K562 (cell line): Measurements from ENCODE around the gene ADAMTS14. TPM values are rescaled to one million over a fixed set of nuclear protein-coding genes. Genes with fewer than 3 reads are reported as not detected.

Experiments
- ATAC-seq: fragments of 200-7000 bp; cut with Tn5 transposase; 3 replicates; pipeline ENCODE4 v1.9.1; 2020; ENCODE audit warnings: moderate library complexity
- BruUV-seq: library from RNA; stranded (reverse); fragments of 400-500 nt; replicated peaks from 2 replicates; lab custom pipeline; 2021; lab: Mats Ljungman, UMichigan
- CTCF ChIA-PET: fragments of 300-600 bp; formaldehyde crosslinking; extraction: SDS; loops from one replicate; lab custom pipeline; 2021; ENCODE audit warnings: low intra/inter-chr PET ratio; lab: Yijun Ruan, JAX
- POLR2A ChIA-PET: fragments of 300-600, 350-650 bp; sonication (Branson Sonifier 250); formaldehyde crosslinking; extraction: SDS; loops from one replicate; lab custom pipeline; 2021; ENCODE audit warnings: antibody characterized with exemption, inconsistent platforms; lab: Yijun Ruan, JAX
- DNase-seq, 4 experiments: peaks; one replicate each; pipeline versions ENCODE4 v3.0.0 to v3.0.0-alpha.2; 2011 to 2018; ENCODE audit warnings: low spot score in 3 of 4, mixed read lengths in 3 of 4; ENCODE audit errors: extremely low read depth in 1 of 4
- FAIRE-seq: peaks from 2 replicates; lab custom pipeline; 2011; peaks lifted over from hg19 to GRCh38; lab: Jason Lieb, UNC
- H2AFZ ChIP-seq: 2 replicates; pipeline ENCODE4 v1.6.0; 2011; ENCODE audit warnings: low read depth, low read length, control low read depth, inconsistent platforms
- H3K27ac ChIP-seq: fragments of 200-600 bp; 3 replicates; pipeline ENCODE4 v1.8.0; 2011; ENCODE audit warnings: low read depth, mild to moderate bottlenecking, control low read depth, inconsistent platforms, low read length, moderate library complexity, mixed read lengths; ENCODE audit errors: extremely low read depth
- H3K27me3 ChIP-seq, 2 experiments: fragments of 300-600 bp in 1 of 2; 2 replicates in 1 of 2; 3 replicates in 1 of 2; pipeline versions ENCODE4 v1.6.0 to v1.8.0; 2011; ENCODE audit warnings: inconsistent platforms in 2 of 2, low read length in 2 of 2, mild to moderate bottlenecking in 1 of 2, mixed read lengths in 1 of 2, moderate library complexity in 1 of 2; ENCODE audit not compliant: control insufficient read depth in 2 of 2, insufficient read depth in 2 of 2
- H3K36me3 ChIP-seq: fragments of 300-600 bp; 3 replicates; pipeline ENCODE4 v1.8.0; 2011; ENCODE audit warnings: mild to moderate bottlenecking, low read length, inconsistent platforms; ENCODE audit not compliant: control insufficient read depth, insufficient read depth
- H3K4me1 ChIP-seq, 2 experiments: fragments of 200-600 bp in 1 of 2; replicated peaks in 1 of 2; 2 replicates in 1 of 2; 3 replicates in 1 of 2; pipeline versions ENCODE4 v1.5.1 to v1.8.0; 2011; ENCODE audit warnings: inconsistent platforms in 2 of 2, low read length in 2 of 2, mild to moderate bottlenecking in 1 of 2, mixed read lengths in 1 of 2, moderate library complexity in 1 of 2; ENCODE audit not compliant: control insufficient read depth in 2 of 2, insufficient read depth in 2 of 2
- H3K4me2 ChIP-seq: 2 replicates; pipeline ENCODE4 v1.6.1; 2011; ENCODE audit warnings: low read length, control low read depth, inconsistent platforms, mixed read lengths; ENCODE audit not compliant: insufficient read depth
- H3K4me3 ChIP-seq: fragments of 200-600 bp; sonication (generic), shearing (Covaris generic); 2 replicates; pipeline ENCODE4 v1.5.1; 2016; ENCODE audit warnings: control low read depth, inconsistent platforms
- H3K79me2 ChIP-seq: fragments of 200-600 bp; 3 replicates; pipeline ENCODE4 v1.8.0; 2011; ENCODE audit warnings: low read length, inconsistent platforms; ENCODE audit not compliant: control insufficient read depth, insufficient read depth
- H3K9ac ChIP-seq, 2 experiments: 2 replicates each; pipeline versions ENCODE4 v1.6.0 to v1.6.1; 2011; ENCODE audit warnings: low read depth in 2 of 2, low read length in 2 of 2, control low read depth in 1 of 2, inconsistent platforms in 1 of 2, mild to moderate bottlenecking in 1 of 2, mixed read lengths in 1 of 2; ENCODE audit not compliant: insufficient read depth in 1 of 2
- H3K9me1 ChIP-seq: one replicate; pipeline ENCODE4 v1.6.0; 2011; ENCODE audit warnings: inconsistent platforms, mild to moderate bottlenecking, low read length, moderate library complexity; ENCODE audit not compliant: control insufficient read depth, insufficient read depth
- H3K9me3 ChIP-seq: replicated peaks from 2 replicates; pipeline ENCODE4 v1.5.1; 2011; ENCODE audit warnings: low read depth, low read length, inconsistent platforms; ENCODE audit not compliant: control insufficient read depth, insufficient read depth
- H4K20me1 ChIP-seq: replicated peaks from 2 replicates; pipeline ENCODE4 v1.6.1; 2011; ENCODE audit warnings: low read length, inconsistent platforms, mixed read lengths; ENCODE audit not compliant: control insufficient read depth, insufficient read depth
- FOSL1 ChIP-seq: fragments of 200-800 bp; sonication (Bioruptor generic); conservative IDR thresholded peaks from 2 replicates; pipeline ENCODE4 v1.6.1; 2016; ENCODE audit warnings: missing genetic modification characterization, missing compliant biosample characterization
- HDAC1 ChIP-seq, 2 experiments: fragments of 450-650 bp; IDR thresholded peaks; 2 replicates each; pipeline ENCODE4 v1.6.1; 2016 to 2017; ENCODE audit warnings: inconsistent platforms in 1 of 2, mild to moderate bottlenecking in 1 of 2, moderate library complexity in 1 of 2
- L3MBTL2 ChIP-seq: fragments of 450-650 bp; IDR thresholded peaks from 2 replicates; pipeline ENCODE4 v1.6.1; 2016; ENCODE audit warnings: mild to moderate bottlenecking, moderate library complexity
- NEUROD1 ChIP-seq: fragments of 150-350 bp; IDR thresholded peaks from 2 replicates; pipeline ENCODE4 v1.6.1; 2014; ENCODE audit warnings: borderline replicate concordance, low read length, low read depth; ENCODE audit not compliant: partially characterized antibody
- ZFP36 ChIP-seq: fragments of 150-350 bp; IDR thresholded peaks from 2 replicates; pipeline ENCODE4 v1.6.1; 2018; ENCODE audit warnings: low read length, low read depth; ENCODE audit not compliant: partially characterized antibody
- WGBS: fragments of 100-300 bp; shearing (Covaris generic); methylation state at CpG from one replicate; pipeline ENCODE4 v1.1.6; 2016; ENCODE audit warnings: low coverage, mixed read lengths; ENCODE audit not compliant: insufficient coverage; ENCODE audit errors: missing lambda C conversion rate; 5-methylcytosine and 5-hydroxymethylcytosine counted together
- in situ Hi-C: fragments of 300-500 bp; cut with MboI; formaldehyde crosslinking; loops from 4 replicates; pipeline ENCODE4 v1.15.0; 2018; ENCODE audit warnings: inconsistent platforms, mixed read lengths
- intact Hi-C: fragments of 100-400 bp; cut with micrococcal nuclease; formaldehyde crosslinking; loops from 2 replicates; pipeline ENCODE4 v1.14.2; 2022
- polyA plus RNA-seq, 8 experiments: library from polyadenylated mRNA; depleted of rRNA in 4 of 8; stranded (reverse) in 5 of 8; unstranded in 3 of 8; fragments of >200 nt; fragmentation: Nextera tagmentation in 2 of 8; fragmentation: Illumina TruSeq in 1 of 8; extraction: Ambion mirVana in 2 of 8; extraction: Trizol in 1 of 8; gene quantifications; 2 replicates each; pipeline versions ENCODE4 v1.2.1 to v1.2.3, GENCODE V29; 2011 to 2014; ENCODE audit warnings: inconsistent platforms in 1 of 8, missing spikeins in 1 of 8
- total RNA-seq, 7 experiments: library from RNA; depleted of rRNA in 6 of 7; stranded (reverse); fragments of >200 nt in 6 of 7; fragmentation: Illumina TruSeq in 2 of 7; extraction: Trizol in 2 of 7; gene quantifications; 2 replicates each; pipeline versions ENCODE4 v1.2.1 to v1.2.3, GENCODE V29; 2011 to 2021; ENCODE audit warnings: low replicate concordance in 1 of 7
- TF ChIP-seq, protein P1 (sequence below): fragments of 450-650 bp; formaldehyde crosslinking; IDR thresholded peaks from 2 replicates; pipeline ENCODE4 v1.4.0; 2020; ENCODE audit warnings: mild to moderate bottlenecking, mixed read lengths
- TF ChIP-seq, protein P2 (sequence below): sonication (generic); formaldehyde crosslinking; IDR thresholded peaks from 2 replicates; pipeline ENCODE4 v1.4.0; 2020; ENCODE audit warnings: mild to moderate bottlenecking, missing genetic modification reagents
- TF ChIP-seq, protein P3 (sequence below): fragments of 450-650 bp; IDR thresholded peaks from 2 replicates; pipeline ENCODE4 v1.6.1; 2017; ENCODE audit warnings: mild to moderate bottlenecking, moderate library complexity
- TF ChIP-seq, protein P4 (sequence below): fragments of 250-450 bp; sonication (Bioruptor Pico); IDR thresholded peaks from 2 replicates; pipeline ENCODE4 v1.8.0; 2021; ENCODE audit warnings: mild to moderate bottlenecking, moderate library complexity

The ADAMTS14 gene
- total and polyA plus RNA-seq, 9 of the 15 experiments (the other 6 are each of a cell fraction or from before 2014, with no cell fraction given) = 0.04 to 37.4 (median 15.9) TPM

DNA sequence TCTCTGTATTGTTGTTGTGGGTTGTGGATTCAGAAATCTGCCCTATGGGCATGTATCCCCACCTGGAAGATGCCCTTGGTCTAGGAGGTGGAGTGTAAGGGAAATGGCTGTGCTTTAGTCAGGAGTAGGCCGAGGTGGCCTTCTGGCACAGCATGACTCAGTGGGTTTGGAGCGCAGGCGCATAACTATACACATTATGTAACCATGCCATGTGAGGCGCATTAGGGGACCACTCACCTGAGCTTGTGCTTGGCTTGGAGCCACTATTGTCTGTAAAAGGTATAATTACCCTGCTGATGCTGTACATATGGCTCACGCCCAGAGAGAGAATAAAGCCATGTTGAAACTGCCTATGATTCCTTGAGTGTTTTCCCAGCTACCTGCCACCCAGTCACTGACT lies 20.6 kb upstream of the ADAMTS14 start (continued):
- TF ChIP-seq ZFP36 = peak; percentile 81

DNA sequence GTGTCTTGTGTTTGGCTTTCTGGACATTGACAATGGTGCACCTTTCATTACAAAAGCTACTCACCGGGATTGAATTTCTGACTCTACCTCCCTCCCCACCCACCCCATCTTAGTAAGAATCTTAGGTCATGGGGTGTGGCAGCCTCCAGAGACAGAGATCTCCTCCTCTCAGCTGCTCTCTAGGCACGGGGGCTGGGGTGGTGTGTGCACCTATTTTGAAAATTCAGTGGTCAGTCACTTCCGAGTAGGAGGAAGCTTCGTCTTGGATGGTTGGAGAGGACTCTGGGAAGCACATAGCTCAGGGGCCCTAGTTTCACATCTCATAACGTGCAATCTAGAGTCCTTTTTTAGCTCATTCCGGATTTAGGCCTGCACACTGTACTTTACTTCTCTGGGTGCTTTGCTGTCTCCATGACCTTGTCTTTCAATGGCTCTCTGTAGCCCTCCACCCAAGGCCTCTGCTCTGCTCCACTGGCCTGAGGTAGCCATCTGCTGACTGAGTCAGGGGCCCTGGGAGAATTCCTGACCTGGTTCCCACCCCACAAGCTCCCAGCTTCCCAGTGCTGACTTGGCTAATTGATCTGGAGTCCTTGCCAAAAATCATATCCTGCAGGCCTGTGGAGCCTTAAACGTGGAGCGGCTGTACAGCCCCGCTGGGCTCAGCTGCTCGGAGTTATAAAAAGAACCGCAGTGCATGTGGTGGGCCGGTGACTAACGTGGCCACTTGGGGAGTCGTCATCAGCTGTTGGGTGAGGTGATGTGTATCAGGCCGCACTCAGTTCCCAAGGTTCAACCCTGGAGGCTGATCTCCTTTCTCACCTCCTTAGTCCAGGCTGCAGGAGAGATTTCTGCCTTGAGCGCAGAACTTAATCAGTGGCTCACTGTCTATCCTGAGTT lies 19.3 kb upstream of the ADAMTS14 start:
- POLR2A ChIA-PET = interaction anchor here (0.8 to 1.8 kb wide), 5 partner anchors 8 to 64 kb away, joined by 3 to 9 read pairs (median 4); no protein-coding TSS in a partner anchor
- intact Hi-C loops = no loop called here
- WGBS = 27% methylated on average over 16 of the region's 16 CpGs
- TF ChIP-seq L3MBTL2 = peak; percentile 92
- TF ChIP-seq, protein P1, sequence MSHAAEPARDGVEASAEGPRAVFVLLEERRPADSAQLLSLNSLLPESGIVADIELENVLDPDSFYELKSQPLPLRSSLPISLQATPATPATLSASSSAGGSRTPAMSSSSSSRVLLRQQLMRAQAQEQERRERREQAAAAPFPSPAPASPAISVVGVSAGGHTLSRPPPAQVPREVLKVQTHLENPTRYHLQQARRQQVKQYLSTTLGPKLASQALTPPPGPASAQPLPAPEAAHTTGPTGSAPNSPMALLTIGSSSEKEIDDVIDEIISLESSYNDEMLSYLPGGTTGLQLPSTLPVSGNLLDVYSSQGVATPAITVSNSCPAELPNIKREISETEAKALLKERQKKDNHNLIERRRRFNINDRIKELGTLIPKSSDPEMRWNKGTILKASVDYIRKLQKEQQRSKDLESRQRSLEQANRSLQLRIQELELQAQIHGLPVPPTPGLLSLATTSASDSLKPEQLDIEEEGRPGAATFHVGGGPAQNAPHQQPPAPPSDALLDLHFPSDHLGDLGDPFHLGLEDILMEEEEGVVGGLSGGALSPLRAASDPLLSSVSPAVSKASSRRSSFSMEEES (CRISPR knock-in tag) = no peak
- peak; percentile 88 for TF ChIP-seq FOSL1 (tag)
- TF ChIP-seq, protein P2, sequence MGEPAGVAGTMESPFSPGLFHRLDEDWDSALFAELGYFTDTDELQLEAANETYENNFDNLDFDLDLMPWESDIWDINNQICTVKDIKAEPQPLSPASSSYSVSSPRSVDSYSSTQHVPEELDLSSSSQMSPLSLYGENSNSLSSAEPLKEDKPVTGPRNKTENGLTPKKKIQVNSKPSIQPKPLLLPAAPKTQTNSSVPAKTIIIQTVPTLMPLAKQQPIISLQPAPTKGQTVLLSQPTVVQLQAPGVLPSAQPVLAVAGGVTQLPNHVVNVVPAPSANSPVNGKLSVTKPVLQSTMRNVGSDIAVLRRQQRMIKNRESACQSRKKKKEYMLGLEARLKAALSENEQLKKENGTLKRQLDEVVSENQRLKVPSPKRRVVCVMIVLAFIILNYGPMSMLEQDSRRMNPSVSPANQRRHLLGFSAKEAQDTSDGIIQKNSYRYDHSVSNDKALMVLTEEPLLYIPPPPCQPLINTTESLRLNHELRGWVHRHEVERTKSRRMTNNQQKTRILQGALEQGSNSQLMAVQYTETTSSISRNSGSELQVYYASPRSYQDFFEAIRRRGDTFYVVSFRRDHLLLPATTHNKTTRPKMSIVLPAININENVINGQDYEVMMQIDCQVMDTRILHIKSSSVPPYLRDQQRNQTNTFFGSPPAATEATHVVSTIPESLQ (CRISPR knock-in tag) = 0 out of 2 replicates have a peak, but pooled peaks have one; percentile 28
- peak; percentile 31 for TF ChIP-seq NEUROD1
- TF ChIP-seq HDAC1 (IDR thresholded peaks at IDR 0.05) = peak in 1 of 2 experiments; percentile 42; a peak in 2 of 4 replicates
- TF ChIP-seq, protein P3, sequence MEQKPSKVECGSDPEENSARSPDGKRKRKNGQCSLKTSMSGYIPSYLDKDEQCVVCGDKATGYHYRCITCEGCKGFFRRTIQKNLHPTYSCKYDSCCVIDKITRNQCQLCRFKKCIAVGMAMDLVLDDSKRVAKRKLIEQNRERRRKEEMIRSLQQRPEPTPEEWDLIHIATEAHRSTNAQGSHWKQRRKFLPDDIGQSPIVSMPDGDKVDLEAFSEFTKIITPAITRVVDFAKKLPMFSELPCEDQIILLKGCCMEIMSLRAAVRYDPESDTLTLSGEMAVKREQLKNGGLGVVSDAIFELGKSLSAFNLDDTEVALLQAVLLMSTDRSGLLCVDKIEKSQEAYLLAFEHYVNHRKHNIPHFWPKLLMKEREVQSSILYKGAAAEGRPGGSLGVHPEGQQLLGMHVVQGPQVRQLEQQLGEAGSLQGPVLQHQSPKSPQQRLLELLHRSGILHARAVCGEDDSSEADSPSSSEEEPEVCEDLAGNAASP = no peak
- TF ChIP-seq, protein P4, sequence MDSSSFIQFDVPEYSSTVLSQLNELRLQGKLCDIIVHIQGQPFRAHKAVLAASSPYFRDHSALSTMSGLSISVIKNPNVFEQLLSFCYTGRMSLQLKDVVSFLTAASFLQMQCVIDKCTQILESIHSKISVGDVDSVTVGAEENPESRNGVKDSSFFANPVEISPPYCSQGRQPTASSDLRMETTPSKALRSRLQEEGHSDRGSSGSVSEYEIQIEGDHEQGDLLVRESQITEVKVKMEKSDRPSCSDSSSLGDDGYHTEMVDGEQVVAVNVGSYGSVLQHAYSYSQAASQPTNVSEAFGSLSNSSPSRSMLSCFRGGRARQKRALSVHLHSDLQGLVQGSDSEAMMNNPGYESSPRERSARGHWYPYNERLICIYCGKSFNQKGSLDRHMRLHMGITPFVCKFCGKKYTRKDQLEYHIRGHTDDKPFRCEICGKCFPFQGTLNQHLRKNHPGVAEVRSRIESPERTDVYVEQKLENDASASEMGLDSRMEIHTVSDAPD (CRISPR knock-in tag) = no peak

More for the DNA sequence above, 19.3 kb upstream of the ADAMTS14 start:
- no TSS peak for BruUV-seq
- DNase-seq (peak; percentile 63 to 83 (median 71)), FAIRE-seq (peak; percentile 70), ATAC-seq (peak; percentile 78)
- Histone ChIP-seq H3K9ac (peak overlapping the region; percentile 1 to 13; a peak in 2 of 4 replicates), H3K36me3 (no peaks in the 10 kb centered on the region), H3K4me2 (peak overlapping the region; percentile 30), H2AFZ (peak overlapping the region; percentile 86), H3K9me3 (peaks cover 45% of the 10 kb centered on the region), H3K4me1 (peaks cover 10 to 45% of the 10 kb centered on the region in 2 experiments; a peak in 4 of 5 replicates), H3K4me3 (no peak overlapping the region), H3K27me3 (no peaks in the 10 kb centered on the region), H4K20me1 (no peaks in the 10 kb centered on the region), H3K27ac (peak overlapping the region; percentile 48; the same call in 2 of the 3 replicates), H3K79me2 (no peaks in the 10 kb centered on the region), H3K9me1 (no peaks in the 10 kb centered on the region)
- in situ Hi-C loops = no loop called here
- CTCF ChIA-PET = interaction anchor here (0.6 to 0.7 kb wide), 3 partner anchors 34 to 1216 kb away, joined by 3 read pairs; no protein-coding TSS in a partner anchor
